A673 (cell line): ENCODE results near the gene NHS. TPM values are rescaled to one million over a fixed set of nuclear protein-coding genes. Genes with fewer than 3 reads are reported as not detected.

ENCODE experiments used
- BruUV-seq: library from RNA; stranded (reverse); fragments of 400-500 nt; replicated peaks from 2 replicates; lab custom pipeline; 2021; lab: Mats Ljungman, UMichigan
- CTCF ChIA-PET: fragments of 300-600 bp; sonication (Branson Sonifier 250); formaldehyde crosslinking; loops from one replicate; lab custom pipeline; 2022; ENCODE audit warnings: antibody characterized with exemption; lab: Charles Lee
- POLR2A ChIA-PET: fragments of 300-600 bp; sonication (Branson Sonifier 250); formaldehyde crosslinking; loops from one replicate; lab custom pipeline; 2022; ENCODE audit warnings: antibody characterized with exemption; ENCODE audit not compliant: low non-redundant PET; lab: Charles Lee
- DNase-seq: peaks from one replicate; pipeline ENCODE4 v3.0.0-alpha.2; 2015; ENCODE audit warnings: low spot score
- H3K27ac ChIP-seq: fragments of 200-600 bp; sonication (generic); 2 replicates; pipeline ENCODE4 v1.5.1; 2016; ENCODE audit warnings: mixed run types, low read depth, mild to moderate bottlenecking, mixed read lengths, antibody characterized with exemption, low read length; ENCODE audit not compliant: poor library complexity, severe bottlenecking
- H3K27me3 ChIP-seq: fragments of 200-600 bp; sonication (generic); replicated peaks from 2 replicates; pipeline ENCODE4 v1.6.1; 2017; ENCODE audit warnings: mixed run types, low read depth, mild to moderate bottlenecking, mixed read lengths, antibody characterized with exemption, low read length; ENCODE audit not compliant: insufficient read depth, poor library complexity
- H3K36me3 ChIP-seq: fragments of 200-600 bp; sonication (generic); 2 replicates; pipeline ENCODE4 v1.6.1; 2016; ENCODE audit warnings: mixed run types, mild to moderate bottlenecking, mixed read lengths, antibody characterized with exemption, low read length; ENCODE audit not compliant: insufficient read depth, poor library complexity, severe bottlenecking
- H3K4me1 ChIP-seq: fragments of 200-600 bp; sonication (generic); 2 replicates; pipeline ENCODE4 v1.6.1; 2017; ENCODE audit warnings: mixed run types, mild to moderate bottlenecking, mixed read lengths, antibody characterized with exemption, low read length; ENCODE audit not compliant: insufficient read depth, poor library complexity, severe bottlenecking
- H3K4me3 ChIP-seq: fragments of 200-600 bp; sonication (generic); 2 replicates; pipeline ENCODE4 v1.5.1; 2016; ENCODE audit warnings: low read depth, mixed run types, mild to moderate bottlenecking, mixed read lengths, low read length; ENCODE audit not compliant: poor library complexity, severe bottlenecking
- H3K9me3 ChIP-seq: fragments of 200-600 bp; sonication (generic); 2 replicates; pipeline ENCODE4 v1.6.1; 2016; ENCODE audit warnings: mixed run types, low read depth, mild to moderate bottlenecking, mixed read lengths, antibody characterized with exemption, low read length; ENCODE audit not compliant: poor library complexity, severe bottlenecking
- EZH2 ChIP-seq: fragments of 200-600 bp; sonication (generic); IDR thresholded peaks from 2 replicates; pipeline ENCODE4 v1.6.1; 2017; ENCODE audit warnings: borderline replicate concordance, low read depth, mild to moderate bottlenecking, mixed read lengths, antibody characterized with exemption, low read length; ENCODE audit not compliant: poor library complexity, severe bottlenecking
- intact Hi-C: fragments of 100-400 bp; cut with micrococcal nuclease; formaldehyde crosslinking; loops from one replicate; pipeline ENCODE4 v1.10.0; 2022; ENCODE audit not compliant: unreplicated experiment
- total RNA-seq: library from RNA; stranded (reverse); gene quantifications from 2 replicates; pipeline ENCODE4 v1.2.3, GENCODE V29; 2021
- TF ChIP-seq, protein P1 (sequence below): fragments of 300-800, 200-600 bp; sonication (generic); conservative IDR thresholded peaks from 2 replicates; pipeline ENCODE4 v1.5.1; 2017; ENCODE audit warnings: low read depth, mild to moderate bottlenecking, antibody characterized with exemption, low read length, moderate library complexity, mixed read lengths

Gene NHS
- total RNA-seq, 1 experiment from 2014 or later = 0.37 TPM

DNA sequence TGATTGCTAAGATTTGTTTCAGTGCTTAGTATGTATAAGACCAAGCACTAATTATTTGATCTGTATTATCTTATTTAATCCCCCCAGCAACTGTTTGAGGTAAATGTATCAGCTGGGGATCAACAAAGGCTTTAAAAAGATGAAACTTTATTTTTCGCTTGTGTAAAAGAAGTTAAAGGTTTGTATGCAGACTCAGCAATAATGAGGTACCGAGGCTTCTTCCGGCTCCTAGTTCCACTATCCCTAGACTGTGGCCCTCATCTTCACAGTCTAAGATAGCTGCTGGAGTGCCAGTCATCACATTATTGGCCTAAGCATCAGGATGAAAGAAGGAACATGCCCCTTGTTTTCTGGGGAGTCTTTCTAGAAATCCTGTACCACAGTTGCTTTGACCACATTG lies 256.6 kb downstream of the NHS start:
- Histone ChIP-seq H3K9me3 (no peaks in the 10 kb centered on the region), H3K36me3 (no peaks in the 10 kb centered on the region), H3K27ac (no peak overlapping the region), H3K27me3 (no peaks in the 10 kb centered on the region), H3K4me1 (no peaks in the 10 kb centered on the region), H3K4me3 (no peak overlapping the region)
- no peak for DNase-seq
- TF ChIP-seq EZH2 = no peak
- TF ChIP-seq, protein P1, sequence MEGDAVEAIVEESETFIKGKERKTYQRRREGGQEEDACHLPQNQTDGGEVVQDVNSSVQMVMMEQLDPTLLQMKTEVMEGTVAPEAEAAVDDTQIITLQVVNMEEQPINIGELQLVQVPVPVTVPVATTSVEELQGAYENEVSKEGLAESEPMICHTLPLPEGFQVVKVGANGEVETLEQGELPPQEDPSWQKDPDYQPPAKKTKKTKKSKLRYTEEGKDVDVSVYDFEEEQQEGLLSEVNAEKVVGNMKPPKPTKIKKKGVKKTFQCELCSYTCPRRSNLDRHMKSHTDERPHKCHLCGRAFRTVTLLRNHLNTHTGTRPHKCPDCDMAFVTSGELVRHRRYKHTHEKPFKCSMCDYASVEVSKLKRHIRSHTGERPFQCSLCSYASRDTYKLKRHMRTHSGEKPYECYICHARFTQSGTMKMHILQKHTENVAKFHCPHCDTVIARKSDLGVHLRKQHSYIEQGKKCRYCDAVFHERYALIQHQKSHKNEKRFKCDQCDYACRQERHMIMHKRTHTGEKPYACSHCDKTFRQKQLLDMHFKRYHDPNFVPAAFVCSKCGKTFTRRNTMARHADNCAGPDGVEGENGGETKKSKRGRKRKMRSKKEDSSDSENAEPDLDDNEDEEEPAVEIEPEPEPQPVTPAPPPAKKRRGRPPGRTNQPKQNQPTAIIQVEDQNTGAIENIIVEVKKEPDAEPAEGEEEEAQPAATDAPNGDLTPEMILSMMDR = no peak
- ChIA-PET POLR2A (no interaction called here), CTCF (no interaction called here)
- intact Hi-C loops = no loop called here
- no TSS peak for BruUV-seq

DNA sequence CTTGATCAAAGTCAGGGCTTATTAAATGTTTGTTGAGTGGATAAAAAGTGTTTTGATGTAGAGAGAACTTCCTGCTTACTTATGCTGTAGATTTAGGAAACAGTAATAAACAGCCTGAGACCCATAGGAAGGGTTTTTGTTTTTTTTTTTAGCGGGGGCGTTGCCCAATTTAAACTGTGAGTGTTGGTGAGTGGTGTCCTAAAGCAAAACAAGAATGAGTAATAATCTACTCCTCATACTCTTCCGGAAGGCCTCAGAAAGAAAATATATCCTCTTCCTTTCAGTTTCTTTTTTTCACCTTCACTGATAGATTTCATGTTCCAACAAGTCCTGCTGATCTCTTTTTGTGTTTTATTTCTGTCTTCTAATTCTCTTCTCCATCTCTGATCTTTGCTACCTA lies 257.9 kb downstream of the NHS start:
- no TSS peak for BruUV-seq
- TF ChIP-seq EZH2 = no peak
- TF ChIP-seq, protein P1 = no peak
- CTCF ChIA-PET = no interaction called here
- H3K9me3 ChIP-seq = no peaks in the 10 kb centered on the region
- DNase-seq = no peak
- H3K27ac ChIP-seq = no peak overlapping the region
- intact Hi-C loops = no loop called here
- no peaks in the 10 kb centered on the region for H3K27me3 ChIP-seq
- H3K4me1 ChIP-seq = no peaks in the 10 kb centered on the region
- H3K36me3 ChIP-seq = no peaks in the 10 kb centered on the region
- no peak overlapping the region for H3K4me3 ChIP-seq
- POLR2A ChIA-PET = no interaction called here

DNA sequence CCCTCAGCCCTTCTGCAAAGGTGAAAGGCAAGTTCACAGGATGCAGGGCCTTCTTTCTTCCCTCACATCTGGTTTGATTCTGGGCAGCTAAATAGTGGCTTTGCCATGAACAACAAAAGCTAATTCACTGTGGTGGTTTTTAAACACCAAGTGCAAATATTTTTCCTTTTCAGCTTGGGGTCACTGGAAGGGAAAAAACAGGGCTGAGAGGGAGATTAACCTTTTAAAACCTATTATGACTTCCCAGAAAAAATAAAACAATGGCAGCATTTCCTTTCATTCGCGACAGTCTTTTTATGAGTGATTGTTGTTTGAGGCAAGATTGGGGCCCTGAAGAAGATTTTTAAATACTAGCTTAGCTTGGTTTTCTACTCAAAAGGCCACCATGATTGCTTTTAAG lies 258.5 kb downstream of the NHS start:
- BruUV-seq = no TSS peak
- no peak overlapping the region for H3K4me3 ChIP-seq
- CTCF ChIA-PET = no interaction called here

More for the DNA sequence above, 258.5 kb downstream of the NHS start:
- POLR2A ChIA-PET = no interaction called here
- no peak for DNase-seq
- TF ChIP-seq, protein P1 = no peak
- no peaks in the 10 kb centered on the region for H3K4me1 ChIP-seq
- no peaks in the 10 kb centered on the region for H3K9me3 ChIP-seq
- no peaks in the 10 kb centered on the region for H3K27me3 ChIP-seq
- H3K27ac ChIP-seq = no peak overlapping the region
- no peaks in the 10 kb centered on the region for H3K36me3 ChIP-seq
- intact Hi-C loops = no loop called here
